Thymus (tissue), 11 donors: ENCODE data around the gene VPS11. TPM values are rescaled to one million over a fixed set of nuclear protein-coding genes. Genes with fewer than 3 reads are reported as not detected.
A peak's percentile ranks its signal among the peaks of the same experiment; 100 is the strongest.
"Not testable (repeated sequence)": the region's sequence is repeated elsewhere in the genome, so short reads cannot be mapped to it uniquely, and the experiment has no call there.

Experiments used
- DNase-seq, 9 donors: peaks; one replicate each; pipeline ENCODE4 v3.0.0-alpha.2; 2013; ENCODE audit warnings: low spot score in 9 of 9, low read depth in 6 of 9, missing footprints in 1 of 9
- H3K27ac ChIP-seq, 2 donors: one replicate each; pipeline ENCODE4 v1.5.1; 2013; ENCODE audit warnings: control low read depth in 1 of 2, low read depth in 1 of 2, low read length in 1 of 2, mild to moderate bottlenecking in 1 of 2, moderate library complexity in 1 of 2
- H3K27me3 ChIP-seq, 2 donors: one replicate each; pipeline ENCODE4 v1.5.1; 2013; ENCODE audit warnings: low read length in 1 of 2; ENCODE audit not compliant: control insufficient read depth in 2 of 2, insufficient read depth in 1 of 2
- H3K36me3 ChIP-seq, 2 donors: one replicate each; pipeline ENCODE4 v1.5.1; 2013; ENCODE audit warnings: low read length in 1 of 2, mild to moderate bottlenecking in 1 of 2, moderate library complexity in 1 of 2; ENCODE audit not compliant: control insufficient read depth in 2 of 2, insufficient read depth in 2 of 2
- H3K4me1 ChIP-seq, 2 donors: one replicate each; pipeline ENCODE4 v1.5.1; 2013; ENCODE audit warnings: low read length in 2 of 2; ENCODE audit not compliant: control insufficient read depth in 2 of 2, insufficient read depth in 2 of 2
- H3K4me3 ChIP-seq, 2 donors: one replicate each; pipeline ENCODE4 v1.5.1; 2013; ENCODE audit warnings: low read length in 2 of 2, control low read depth in 1 of 2, mild to moderate bottlenecking in 1 of 2
- H3K9me3 ChIP-seq, 2 donors: one replicate each; pipeline ENCODE4 v1.5.1; 2013; ENCODE audit warnings: low read length in 1 of 2, mild to moderate bottlenecking in 1 of 2; ENCODE audit not compliant: control insufficient read depth in 2 of 2, insufficient read depth in 1 of 2
- WGBS: extraction: QIAGEN DNeasy Blood & Tissue Kit; methylation state at CpG from one replicate; pipeline ENCODE4 v1.1.7; 2013; 5-methylcytosine and 5-hydroxymethylcytosine counted together
- polyA plus RNA-seq: library from polyadenylated mRNA; stranded (reverse); fragments of 200-250 nt; gene quantifications from one replicate; pipeline ENCODE4 v1.2.3, GENCODE V29; 2013
- total RNA-seq: library from RNA; stranded (reverse); fragments of 120-200 nt; gene quantifications from one replicate; pipeline ENCODE4 v1.2.4, GENCODE V29; 2013
- donor health status: healthy.

VPS11 gene
- total and polyA plus RNA-seq, 2 donors: 29.6 to 51.4 TPM

DNA sequence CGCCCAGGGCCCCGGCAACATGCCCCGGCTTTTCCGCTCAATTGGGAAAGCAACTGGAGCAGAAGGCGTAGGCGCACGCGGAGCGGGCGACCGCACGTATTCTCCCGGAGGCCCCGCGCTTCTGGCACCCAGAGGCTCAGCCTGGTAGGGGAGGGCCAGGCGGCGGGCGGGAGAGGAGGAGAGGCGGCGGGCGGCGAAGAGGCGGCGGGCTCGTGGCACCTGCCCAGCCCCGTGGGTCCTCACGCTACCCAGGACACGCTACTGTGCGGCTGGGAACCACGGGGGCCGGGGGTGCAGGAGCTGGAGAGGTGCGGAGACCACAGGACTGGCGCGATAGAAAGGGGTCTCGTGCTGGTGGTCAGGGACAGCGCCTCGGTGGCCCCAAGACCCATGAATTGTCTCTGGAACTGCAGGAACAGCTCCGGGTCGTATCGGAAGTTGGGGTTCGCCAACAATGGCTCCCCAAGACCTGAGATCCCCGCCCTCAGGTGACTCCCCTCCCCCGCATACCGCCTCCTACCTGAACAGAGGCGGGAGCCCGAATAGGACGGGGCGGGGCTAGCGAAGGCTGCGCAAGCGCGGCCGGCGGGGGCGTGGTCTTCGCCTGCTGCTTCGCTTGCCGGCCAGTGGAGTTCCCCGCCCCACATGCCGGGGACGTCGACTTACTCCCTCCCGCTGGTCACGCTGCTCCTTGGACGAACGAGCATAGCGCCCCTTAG is 37.1 kb upstream of the VPS11 start, which contains the start of gene SLC37A4:
TSS of gene SLC37A4 (minus strand) at position 549 of the 719 bp plus-strand sequence.
- H3K4me3 ChIP-seq: peak within 1 kb of the TSS; percentile 69 to 91
- H3K27me3 ChIP-seq: no peaks in the 10 kb centered on the region
- H3K9me3 ChIP-seq: no peaks in the 10 kb centered on the region
- WGBS: under 1% methylated on average over 67 of the region's 67 CpGs
- H3K4me1 ChIP-seq: peaks cover 3 to 24% of the 10 kb centered on the region in 2 donors
- peak; percentile 62 to 91 (median 78) for DNase-seq
- peaks cover 11 to 21% of the 10 kb centered on the region in 2 donors for H3K36me3 ChIP-seq
- H3K27ac ChIP-seq: peak within 1 kb of the TSS; percentile 51 to 84

DNA sequence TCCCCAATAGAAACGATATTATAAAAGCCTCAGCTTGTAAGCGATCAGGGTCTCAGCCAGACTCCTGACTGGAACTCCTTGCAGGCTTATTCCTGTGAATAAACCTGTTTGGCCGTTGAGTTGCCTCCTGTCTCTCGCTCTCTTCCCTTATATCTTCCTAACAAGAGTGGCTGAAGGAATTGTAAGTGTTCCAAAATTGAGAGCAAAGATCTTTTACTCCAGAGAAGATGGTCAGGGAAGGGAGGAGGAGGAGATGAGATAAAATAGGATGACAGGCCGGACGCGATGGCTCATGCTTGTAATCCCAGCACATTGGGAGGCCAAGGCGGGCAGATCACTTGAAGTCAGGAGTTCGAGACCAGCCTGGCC is 35.7 kb upstream of the VPS11 start:
- H3K27me3 ChIP-seq: no peaks in the 10 kb centered on the region
- H3K4me3 ChIP-seq: no peak overlapping the region
- DNase-seq: no peak
- H3K36me3 ChIP-seq: peaks cover 0 to 13% of the 10 kb centered on the region in 2 donors
- peaks cover 3 to 24% of the 10 kb centered on the region in 2 donors for H3K4me1 ChIP-seq
- 97% methylated on average over 9 of the region's 9 CpGs for WGBS
- no peaks in the 10 kb centered on the region for H3K9me3 ChIP-seq
- no peak overlapping the region for H3K27ac ChIP-seq

DNA sequence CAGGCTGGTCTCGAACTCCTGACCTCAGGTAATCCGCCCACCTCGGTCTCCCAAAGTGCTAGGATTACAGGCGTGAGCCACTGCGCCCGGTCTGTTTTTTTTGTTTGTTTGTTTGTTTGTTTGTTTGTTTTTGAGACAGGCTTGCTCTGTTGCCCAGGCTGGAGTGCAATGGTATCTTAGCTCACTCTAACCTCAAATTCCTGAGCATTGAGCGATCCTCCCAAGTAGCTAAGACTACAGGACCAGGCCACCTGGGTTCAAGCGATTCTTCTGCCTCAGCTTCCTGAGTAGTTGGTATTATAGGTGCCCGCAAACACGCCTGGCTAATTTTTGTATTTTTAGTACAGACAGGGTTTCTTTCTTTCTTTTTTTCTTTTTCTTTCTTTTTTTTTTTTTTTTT is 34.2 kb upstream of the VPS11 start:
- H3K27me3 ChIP-seq, H3K4me3 ChIP-seq, H3K9me3 ChIP-seq, H3K36me3 ChIP-seq, H3K27ac ChIP-seq, DNase-seq: not testable (repeated sequence)
- H3K4me1 ChIP-seq: peaks cover 3 to 24% of the 10 kb centered on the region in 2 donors
- WGBS: 97% methylated on average over 10 of the region's 10 CpGs

DNA sequence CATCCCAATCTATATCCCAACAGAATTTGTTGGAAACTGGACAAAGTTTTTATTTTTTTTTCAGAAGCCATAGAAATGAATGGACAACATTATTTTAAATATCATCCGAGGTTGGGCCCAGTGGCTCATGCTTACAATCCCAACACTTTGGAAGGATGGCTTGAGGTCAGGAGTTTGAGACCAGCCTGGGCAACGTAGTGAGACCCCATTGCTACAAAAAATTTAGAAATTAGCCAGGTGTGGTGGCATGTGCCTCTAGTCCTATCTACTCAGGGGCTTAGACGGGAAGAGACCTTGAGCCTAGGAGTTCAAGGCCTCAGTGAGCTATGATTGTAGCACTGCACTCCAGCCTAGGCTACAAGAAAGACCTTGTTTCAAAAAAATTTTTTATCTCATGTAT is 32.8 kb upstream of the VPS11 start:
- Histone ChIP-seq H3K9me3 (no peaks in the 10 kb centered on the region), H3K27me3 (no peaks in the 10 kb centered on the region), H3K4me1 (peaks cover 0 to 12% of the 10 kb centered on the region in 2 donors), H3K27ac (no peak overlapping the region), H3K36me3 (no peaks in the 10 kb centered on the region), H3K4me3 (no peak overlapping the region)
- no peak for DNase-seq
- WGBS: 85% methylated on average over 3 of the region's 3 CpGs

DNA sequence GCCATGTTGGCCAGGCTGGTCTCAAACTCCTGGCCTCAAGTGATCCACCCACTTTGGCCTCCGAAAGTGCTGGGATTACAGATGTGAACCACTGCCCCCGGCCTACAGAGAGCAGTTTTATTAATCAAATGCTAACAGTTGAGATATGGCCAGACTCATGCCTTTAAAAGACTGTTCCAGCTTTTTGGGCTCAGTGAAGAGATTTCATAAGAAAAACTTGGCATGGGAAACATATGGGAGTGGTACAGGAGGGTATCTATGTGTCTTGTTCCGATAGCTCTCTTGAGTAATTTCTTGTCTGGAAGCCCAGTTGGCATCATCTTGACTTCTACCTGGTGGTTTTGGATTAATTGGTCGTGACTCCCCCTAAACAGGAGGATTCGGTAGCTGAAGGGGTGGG is 28.7 kb upstream of the VPS11 start:
- H3K4me1 ChIP-seq: peaks cover 0 to 4% of the 10 kb centered on the region in 2 donors
- H3K27me3 ChIP-seq: no peaks in the 10 kb centered on the region
- 98% methylated on average over 5 of the region's 5 CpGs for WGBS
- H3K36me3 ChIP-seq: no peaks in the 10 kb centered on the region
- no peak overlapping the region for H3K27ac ChIP-seq
- DNase-seq: no peak
- H3K9me3 ChIP-seq: no peaks in the 10 kb centered on the region
- H3K4me3 ChIP-seq: no peak overlapping the region

DNA sequence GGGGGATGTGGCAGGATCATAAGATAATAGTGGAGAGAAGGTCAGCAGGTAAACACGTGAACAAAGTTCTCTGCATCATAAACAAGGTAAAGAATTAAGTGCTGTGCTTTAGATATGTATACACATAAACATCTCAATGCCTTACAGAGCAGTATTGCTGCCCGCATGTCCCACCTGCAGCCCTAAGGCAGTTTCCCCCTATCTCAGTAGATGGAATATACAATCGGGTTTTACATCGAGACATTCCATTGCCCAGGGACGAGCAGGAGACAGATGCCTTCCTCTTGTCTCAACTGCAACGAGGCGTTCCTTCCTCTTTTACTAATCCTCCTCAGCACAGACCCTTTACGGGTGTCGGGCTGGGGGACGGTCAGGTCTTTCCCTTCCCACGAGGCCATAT is 28.1 kb upstream of the VPS11 start:
- not testable (repeated sequence) for H3K36me3 ChIP-seq, H3K4me3 ChIP-seq, H3K27me3 ChIP-seq, H3K27ac ChIP-seq, H3K4me1 ChIP-seq, H3K9me3 ChIP-seq, DNase-seq
- 22% methylated on average over 11 of the region's 11 CpGs for WGBS

DNA sequence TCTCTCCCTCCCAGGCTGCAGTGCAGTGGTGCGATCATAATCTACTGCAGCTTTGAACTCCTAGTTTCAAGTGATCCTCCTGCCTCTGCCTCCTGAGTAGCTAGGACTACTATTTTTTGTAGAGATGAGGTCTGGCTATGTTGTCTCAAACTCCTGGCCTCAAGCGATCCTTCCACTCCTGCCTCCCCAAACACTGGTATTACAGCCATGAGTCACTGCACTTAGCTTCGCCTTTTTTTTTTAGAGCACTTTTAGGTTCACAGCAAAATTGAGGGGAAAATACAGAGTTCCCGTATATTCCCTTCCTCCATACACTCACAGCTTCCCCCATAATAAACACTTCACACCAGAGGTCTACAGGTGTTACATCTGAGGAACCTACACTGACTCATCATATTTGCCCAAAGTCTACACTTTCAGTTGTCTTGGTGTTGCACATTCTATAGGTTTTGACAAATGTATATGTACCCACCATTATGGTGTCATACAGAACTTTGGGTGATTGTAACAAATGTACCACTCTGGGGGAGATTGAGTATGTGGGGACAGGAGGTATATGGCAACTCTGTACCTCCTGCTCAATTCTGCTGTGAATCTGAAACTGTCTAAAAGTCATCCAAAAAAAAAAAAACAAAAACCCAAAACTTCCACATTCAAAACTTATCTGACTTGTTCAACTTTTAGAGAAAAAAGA is 25.6 kb upstream of the VPS11 start:
- 80% methylated on average over 4 of the region's 4 CpGs for WGBS
- H3K27me3 ChIP-seq: no peaks in the 10 kb centered on the region
- no peak overlapping the region for H3K4me3 ChIP-seq
- H3K9me3 ChIP-seq: no peaks in the 10 kb centered on the region
- DNase-seq: peak in 1 of 9 donors; percentile 17
- no peaks in the 10 kb centered on the region for H3K4me1 ChIP-seq
- no peak overlapping the region for H3K27ac ChIP-seq
- H3K36me3 ChIP-seq: peaks cover 26 to 27% of the 10 kb centered on the region in 2 donors

DNA sequence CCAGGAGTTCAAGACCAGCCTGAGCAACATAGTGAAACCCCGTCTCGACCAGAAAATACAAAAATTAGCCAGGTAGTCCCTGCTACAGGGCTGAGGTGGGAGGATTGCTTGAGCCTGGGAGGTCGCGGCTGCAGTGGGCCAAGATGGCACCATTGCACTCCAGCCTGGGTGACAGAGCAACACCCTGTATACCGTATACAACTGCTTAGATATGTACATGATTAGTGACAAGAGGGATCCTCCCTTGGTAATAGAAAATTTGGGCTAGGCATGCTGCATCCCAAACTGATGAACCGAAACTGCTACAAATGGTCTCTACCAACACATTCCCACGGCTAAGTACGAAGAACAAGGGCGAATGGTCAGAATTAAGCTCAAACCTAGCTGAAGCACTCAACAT is 24.7 kb upstream of the VPS11 start:
- Histone ChIP-seq H3K9me3 (no peaks in the 10 kb centered on the region), H3K4me1 (no peaks in the 10 kb centered on the region), H3K4me3 (no peak overlapping the region), H3K36me3 (peaks cover 35% of the 10 kb centered on the region in 2 donors), H3K27ac (no peak overlapping the region), H3K27me3 (no peaks in the 10 kb centered on the region)
- DNase-seq: no peak
- WGBS: 98% methylated on average over 9 of the region's 9 CpGs

DNA sequence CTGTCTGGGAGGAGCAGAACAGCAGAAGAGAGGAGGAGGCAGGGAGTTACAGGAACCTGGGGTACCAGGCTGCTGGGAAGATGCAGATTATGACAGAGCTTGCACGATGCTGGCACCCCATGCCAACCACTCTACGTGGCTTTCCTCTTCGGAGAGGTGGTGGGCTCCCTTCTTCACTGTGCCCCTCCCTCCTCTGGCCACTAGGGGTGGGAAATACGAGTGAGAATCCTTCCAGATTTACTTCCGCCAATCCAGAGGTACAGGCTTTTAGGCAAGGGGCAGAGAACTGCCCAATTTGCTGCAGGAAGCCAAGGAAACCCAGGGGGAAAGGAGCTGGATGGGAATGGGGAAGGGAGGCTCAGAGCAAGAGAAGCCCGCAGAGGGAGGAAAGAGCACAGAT is 22.9 kb upstream of the VPS11 start:
- 94% methylated on average over 6 of the region's 6 CpGs for WGBS
- Histone ChIP-seq H3K36me3 (peaks cover 53% of the 10 kb centered on the region in 2 donors), H3K9me3 (no peaks in the 10 kb centered on the region), H3K27ac (no peak overlapping the region), H3K27me3 (no peaks in the 10 kb centered on the region), H3K4me3 (no peak overlapping the region), H3K4me1 (no peaks in the 10 kb centered on the region)
- DNase-seq: no peak
